ENCODE results near the gene CYP2E1. TPM values are rescaled to one million over a fixed set of nuclear protein-coding genes. Genes with fewer than 3 reads are reported as not detected.
A peak's percentile ranks its signal among the peaks of the same experiment; 100 is the strongest.
"Not testable (repeated sequence)": the region's sequence is repeated elsewhere in the genome, so short reads cannot be mapped to it uniquely, and the experiment has no call there.

Gene CYP2E1
- total RNA-seq, 1 donor from 2014 or later, result 2.1 TPM

- Histone ChIP-seq H3K27ac (no peak overlapping the region), H3K36me3 (no peaks in the 10 kb centered on the region), H3K9me3 (peaks cover 25% of the 10 kb centered on the region), H3K4me3 (no peak overlapping the region), H3K4me1 (no peaks in the 10 kb centered on the region), H3K27me3 (no peaks in the 10 kb centered on the region)
- no peak for TF ChIP-seq CTCF (IDR thresholded peaks at IDR 0.05)
- no peak for ATAC-seq
- intact Hi-C loops (cut with DNase I), result no loop called here
- no peak for DNase-seq
These were observed 38.8 kb upstream of the CYP2E1 start for GRCh38 chr10:133488354-133488753.

GRCh38 chr10:133489816-133490588, 37.2 kb upstream of the CYP2E1 start:
- no peak for TF ChIP-seq CTCF (IDR thresholded peaks at IDR 0.05)
- Histone ChIP-seq H3K36me3 (no peaks in the 10 kb centered on the region), H3K9me3 (peaks cover 15% of the 10 kb centered on the region), H3K4me1 (no peaks in the 10 kb centered on the region), H3K4me3 (no peak overlapping the region), H3K27ac (no peak overlapping the region), H3K27me3 (no peaks in the 10 kb centered on the region)
- no peak for DNase-seq
- intact Hi-C loops (cut with DNase I), result no loop called here
- ATAC-seq, result no peak

- H3K27me3 ChIP-seq; H3K27ac ChIP-seq; DNase-seq; H3K9me3 ChIP-seq; H3K36me3 ChIP-seq; intact Hi-C loops (cut with DNase I); H3K4me1 ChIP-seq; ATAC-seq; H3K4me3 ChIP-seq: not testable (repeated sequence)
These were observed 33.6 kb upstream of the CYP2E1 start for GRCh38 chr10:133493562-133493961.

- H3K4me3 ChIP-seq; DNase-seq; H3K9me3 ChIP-seq; H3K27ac ChIP-seq; ATAC-seq; H3K36me3 ChIP-seq; H3K4me1 ChIP-seq; intact Hi-C loops (cut with DNase I); H3K27me3 ChIP-seq: not testable (repeated sequence)
- TF ChIP-seq CTCF (IDR thresholded peaks at IDR 0.05), result peak; percentile 38
These were observed 29.8 kb upstream of the CYP2E1 start for GRCh38 chr10:133497363-133497762.

- DNase-seq; ATAC-seq; H3K36me3 ChIP-seq; H3K4me1 ChIP-seq; H3K9me3 ChIP-seq; H3K27ac ChIP-seq; intact Hi-C loops (cut with DNase I); H3K4me3 ChIP-seq; H3K27me3 ChIP-seq: not testable (repeated sequence)
These were observed 28.0 kb upstream of the CYP2E1 start for GRCh38 chr10:133499176-133499575.

GRCh38 chr10:133500897-133501296, 26.3 kb upstream of the CYP2E1 start:
- H3K36me3 ChIP-seq; DNase-seq; H3K4me3 ChIP-seq; H3K27me3 ChIP-seq; H3K4me1 ChIP-seq; intact Hi-C loops (cut with DNase I); H3K9me3 ChIP-seq; ATAC-seq; H3K27ac ChIP-seq: not testable (repeated sequence)

GRCh38 chr10:133509700-133510099, 17.5 kb upstream of the CYP2E1 start:
- no peaks in the 10 kb centered on the region for H3K36me3 ChIP-seq
- no peak overlapping the region for H3K27ac ChIP-seq
- no peak for ATAC-seq
- DNase-seq, result no peak
- H3K9me3 ChIP-seq, result no peaks in the 10 kb centered on the region
- intact Hi-C loops (cut with DNase I), result no loop called here
- H3K4me1 ChIP-seq, result no peaks in the 10 kb centered on the region
- H3K27me3 ChIP-seq, result no peaks in the 10 kb centered on the region
- no peak for TF ChIP-seq CTCF (IDR thresholded peaks at IDR 0.05)
- H3K4me3 ChIP-seq, result no peak overlapping the region
